Measurements from ENCODE around the gene FOXD3.

GRCh38 chr1:63330331-63330916 is 8.1 kb downstream of the FOXD3 start:
- TF ChIP-seq, protein P1, sequence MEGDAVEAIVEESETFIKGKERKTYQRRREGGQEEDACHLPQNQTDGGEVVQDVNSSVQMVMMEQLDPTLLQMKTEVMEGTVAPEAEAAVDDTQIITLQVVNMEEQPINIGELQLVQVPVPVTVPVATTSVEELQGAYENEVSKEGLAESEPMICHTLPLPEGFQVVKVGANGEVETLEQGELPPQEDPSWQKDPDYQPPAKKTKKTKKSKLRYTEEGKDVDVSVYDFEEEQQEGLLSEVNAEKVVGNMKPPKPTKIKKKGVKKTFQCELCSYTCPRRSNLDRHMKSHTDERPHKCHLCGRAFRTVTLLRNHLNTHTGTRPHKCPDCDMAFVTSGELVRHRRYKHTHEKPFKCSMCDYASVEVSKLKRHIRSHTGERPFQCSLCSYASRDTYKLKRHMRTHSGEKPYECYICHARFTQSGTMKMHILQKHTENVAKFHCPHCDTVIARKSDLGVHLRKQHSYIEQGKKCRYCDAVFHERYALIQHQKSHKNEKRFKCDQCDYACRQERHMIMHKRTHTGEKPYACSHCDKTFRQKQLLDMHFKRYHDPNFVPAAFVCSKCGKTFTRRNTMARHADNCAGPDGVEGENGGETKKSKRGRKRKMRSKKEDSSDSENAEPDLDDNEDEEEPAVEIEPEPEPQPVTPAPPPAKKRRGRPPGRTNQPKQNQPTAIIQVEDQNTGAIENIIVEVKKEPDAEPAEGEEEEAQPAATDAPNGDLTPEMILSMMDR (IDR thresholded peaks at IDR 0.05) = no peak
- TF ChIP-seq POLR2A (IDR thresholded peaks at IDR 0.05) (no peak), POLR2AphosphoS5 (IDR thresholded peaks at IDR 0.05) (no peak)
